HL-60/S4 (cell line): ENCODE results near the gene NEURL3.

Experiments used
- in situ Hi-C: fragments of 300-500 bp; cut with MboI; formaldehyde crosslinking; loops from 2 replicates; pipeline ENCODE4 v1.14.3; 2022; ENCODE audit warnings: low sequenced_read_pairs

Gene NEURL3

GRCh38 chr2:96541398-96542152 is 36.4 kb upstream of the NEURL3 start:
- in situ Hi-C loops, result no loop called here

- in situ Hi-C loops, result no loop called here
These were observed 35.0 kb upstream of the NEURL3 start for GRCh38 chr2:96540136-96540535.

GRCh38 chr2:96539215-96539920 is 34.2 kb upstream of the NEURL3 start:
- in situ Hi-C loops, result no loop called here

DNA sequence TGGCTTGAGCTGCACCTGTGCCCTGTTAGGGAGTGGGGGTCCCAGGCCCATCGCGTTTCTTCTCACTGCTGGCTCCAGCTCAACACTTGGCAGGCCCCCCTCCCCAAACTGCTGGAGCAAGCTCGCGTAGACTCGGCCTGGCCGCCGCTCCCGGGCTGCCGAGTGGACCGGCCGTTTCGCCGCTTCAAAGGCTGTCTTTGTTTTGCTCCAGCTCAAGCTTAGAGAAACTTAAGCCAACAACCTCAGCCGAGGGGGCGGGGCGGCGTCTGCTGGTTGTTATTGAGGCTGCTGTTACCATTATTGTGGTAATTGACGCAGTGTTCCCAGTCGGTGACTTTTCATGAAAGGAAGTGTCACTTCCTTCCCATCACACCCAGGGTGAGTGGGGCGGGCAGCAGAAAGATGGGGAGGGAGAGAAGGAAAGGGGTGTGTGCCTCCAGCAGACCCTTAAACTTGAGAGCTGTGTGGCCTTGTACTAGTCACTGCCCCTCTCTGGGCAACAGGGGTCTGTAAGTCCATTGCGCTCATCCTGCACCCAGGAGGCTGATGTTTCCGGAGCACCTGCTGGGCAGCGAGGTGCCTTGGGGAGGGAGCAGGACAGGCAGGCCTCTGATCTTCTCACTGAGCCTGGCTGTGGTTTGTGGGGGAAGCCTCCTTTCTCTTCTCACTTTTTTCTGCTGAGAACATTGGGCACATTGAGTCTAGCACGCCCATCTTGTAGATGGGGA is 33.5 kb upstream of the NEURL3 start:
- in situ Hi-C loops, result no loop called here

- in situ Hi-C loops, result no loop called here
These were observed 32.8 kb upstream of the NEURL3 start for GRCh38 chr2:96537734-96538486.

GRCh38 chr2:96537066-96537733 is 32.0 kb upstream of the NEURL3 start:
- in situ Hi-C loops, result no loop called here

GRCh38 chr2:96536445-96537065 is 31.4 kb upstream of the NEURL3 start, which contains the start of gene ARID5A:
TSS of gene ARID5A (plus strand) at chr2:96536752. CDS start at chr2:96536827, 75 bp downstream.
- in situ Hi-C loops, result no loop called here

GRCh38 chr2:96535331-96535730 is 30.2 kb upstream of the NEURL3 start:
- in situ Hi-C loops, result no loop called here

DNA sequence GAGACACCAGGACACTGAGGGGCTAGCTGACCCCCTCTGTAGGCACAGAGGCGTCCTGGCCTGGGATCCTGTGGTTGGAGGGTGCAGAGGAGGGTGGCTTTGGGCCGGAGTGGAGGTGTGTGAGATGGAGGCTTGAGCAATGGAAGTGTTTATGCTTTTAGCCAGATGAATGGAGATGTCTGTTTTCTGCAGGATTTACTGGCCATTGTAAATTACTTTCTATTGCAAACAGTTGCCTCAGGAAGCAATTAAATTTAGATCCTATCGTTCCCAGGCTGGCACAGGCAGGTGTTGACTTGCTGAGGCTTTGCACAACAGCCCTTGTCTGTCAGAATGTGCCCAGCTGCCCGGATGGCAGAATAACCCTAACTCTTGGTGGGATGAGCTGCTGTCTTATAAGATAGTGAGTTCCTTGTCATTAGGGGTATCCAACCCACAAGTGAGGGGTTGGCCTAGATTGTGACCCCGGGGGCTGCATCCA is 29.6 kb upstream of the NEURL3 start:
- in situ Hi-C loops, result no loop called here

- in situ Hi-C loops, result no loop called here
These were observed 29.0 kb upstream of the NEURL3 start for GRCh38 chr2:96534141-96534540.

DNA sequence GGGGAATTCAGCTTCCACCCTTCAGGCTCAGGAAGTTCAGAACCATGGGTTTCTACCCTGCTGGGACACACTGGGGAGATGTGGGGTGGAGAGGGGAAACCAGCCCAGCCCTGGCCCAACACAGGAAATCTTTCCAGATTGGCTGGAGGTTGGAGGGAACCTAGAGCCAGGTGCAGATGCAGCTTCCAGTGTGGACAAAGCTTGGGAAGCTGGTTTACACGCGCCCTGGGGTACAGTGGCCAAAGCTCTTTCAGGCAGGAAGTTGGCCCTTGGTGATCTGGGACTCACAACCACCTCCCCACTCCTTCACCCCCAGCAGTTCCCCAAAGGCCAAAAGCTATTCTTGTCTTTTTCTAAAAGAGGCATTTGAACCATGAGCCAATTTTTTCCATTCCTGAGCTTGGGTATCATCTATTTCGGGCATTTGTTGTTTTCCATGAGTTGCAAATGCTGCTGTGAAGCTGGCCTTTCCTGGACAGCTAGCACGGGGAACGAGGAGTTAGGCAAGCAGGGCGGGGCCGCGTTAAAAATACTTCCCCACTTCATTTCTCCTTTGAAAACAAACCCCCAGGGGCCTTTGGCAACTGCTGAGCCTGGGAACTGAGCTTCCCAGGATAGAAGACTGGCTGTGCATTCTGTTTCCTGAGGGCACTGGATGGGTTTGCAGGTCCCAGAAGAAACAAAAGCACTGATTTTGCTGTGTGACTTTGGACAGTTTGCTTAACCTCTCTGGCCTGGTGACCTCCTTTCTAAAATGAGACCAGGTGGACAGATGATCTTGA is 28.3 kb upstream of the NEURL3 start:
- in situ Hi-C loops, result no loop called here

DNA sequence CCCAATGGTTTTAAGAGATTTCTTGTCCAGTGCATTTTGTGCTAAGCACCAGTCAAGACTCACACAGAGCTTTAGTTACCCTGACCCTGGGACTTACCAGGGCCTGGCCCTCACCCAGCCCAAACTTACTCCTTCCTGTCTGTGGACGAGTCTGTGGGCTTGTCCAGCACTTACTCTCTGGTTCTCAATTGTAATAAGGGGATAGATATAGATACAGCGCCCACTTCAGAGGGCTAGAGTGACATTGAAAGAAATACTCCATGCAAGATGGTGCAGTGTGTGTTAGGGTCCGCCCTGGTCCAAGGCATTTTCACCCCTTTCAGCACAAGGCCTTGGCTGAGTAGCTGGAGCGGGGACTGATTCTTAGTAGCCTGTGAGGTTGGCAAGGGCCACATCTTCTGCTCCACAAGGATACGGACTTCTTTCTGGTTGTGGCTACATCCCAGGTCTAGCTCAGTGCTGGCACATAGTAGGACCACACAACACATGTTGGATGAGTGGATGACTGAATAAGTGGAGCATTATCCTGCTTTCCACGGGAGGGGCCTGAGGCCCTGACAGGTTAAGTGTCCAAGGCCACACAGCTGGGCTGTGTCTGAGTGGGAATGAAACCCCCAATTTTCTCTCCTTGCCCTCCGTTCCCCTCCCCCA is 27.6 kb upstream of the NEURL3 start:
- in situ Hi-C loops, result no loop called here

GRCh38 chr2:96531872-96532505 is 26.8 kb upstream of the NEURL3 start:
- in situ Hi-C loops, result no loop called here

- in situ Hi-C loops, result no loop called here
These were observed 26.2 kb upstream of the NEURL3 start for GRCh38 chr2:96531366-96531765.

DNA sequence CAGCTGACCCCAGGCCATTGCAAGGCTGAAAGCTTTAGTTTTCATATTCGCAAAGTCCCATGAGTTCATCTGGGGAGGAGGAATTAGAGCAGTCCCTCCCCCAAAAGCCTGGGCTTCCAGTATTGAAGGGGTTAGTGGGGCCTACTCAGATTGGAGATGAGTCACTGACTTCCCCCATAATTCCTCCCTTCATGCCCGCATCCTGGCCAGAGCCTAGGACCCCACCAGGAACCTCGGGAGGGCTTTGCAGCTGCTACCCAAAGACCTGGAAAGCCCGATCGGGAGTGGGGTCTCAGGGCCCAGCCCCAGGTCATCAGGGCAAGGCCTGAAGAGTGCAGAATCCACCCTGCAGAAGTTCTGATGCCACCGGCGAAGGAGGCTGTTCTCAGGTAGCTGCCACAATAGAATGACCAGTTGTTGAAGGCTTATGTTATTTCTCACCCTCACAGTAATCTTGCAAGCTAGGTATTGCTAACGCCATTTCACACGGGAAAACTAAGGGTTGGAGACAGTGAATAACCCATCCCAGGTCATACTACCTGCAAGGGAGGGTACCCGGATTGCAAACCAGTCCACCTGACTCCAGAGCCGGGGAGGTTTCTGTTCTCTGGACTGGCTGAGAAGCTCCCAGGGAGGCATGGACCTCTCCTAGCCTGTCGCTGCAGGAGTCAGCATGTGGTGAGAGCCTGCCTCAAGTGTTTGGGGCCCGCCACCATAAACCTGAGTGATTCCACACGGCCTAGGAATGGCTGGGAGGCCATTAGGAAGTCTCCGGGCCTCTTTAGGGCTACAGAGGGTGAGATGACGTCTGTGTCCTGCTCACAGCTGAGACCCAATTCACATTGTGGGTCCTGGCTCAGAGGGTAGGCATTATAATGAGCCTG is 25.6 kb upstream of the NEURL3 start:
- in situ Hi-C loops, result no loop called here

- in situ Hi-C loops, result no loop called here
These were observed 24.9 kb upstream of the NEURL3 start for GRCh38 chr2:96530144-96530430.

- in situ Hi-C loops, result no loop called here
These were observed 24.4 kb upstream of the NEURL3 start for GRCh38 chr2:96529376-96530143.
